ENCODE data around the gene KRT1. TPM values are rescaled to one million over a fixed set of nuclear protein-coding genes. Genes with fewer than 3 reads are reported as not detected.

The KRT1 gene
- total RNA-seq (not detected), polyA plus RNA-seq (ENCODE audit: insufficient read depth, low read depth, low replicate concordance) (0.20 TPM)
- long read RNA-seq, donor 1 = 0 reads
- long read RNA-seq, donor 2 = 0 reads

DNA sequence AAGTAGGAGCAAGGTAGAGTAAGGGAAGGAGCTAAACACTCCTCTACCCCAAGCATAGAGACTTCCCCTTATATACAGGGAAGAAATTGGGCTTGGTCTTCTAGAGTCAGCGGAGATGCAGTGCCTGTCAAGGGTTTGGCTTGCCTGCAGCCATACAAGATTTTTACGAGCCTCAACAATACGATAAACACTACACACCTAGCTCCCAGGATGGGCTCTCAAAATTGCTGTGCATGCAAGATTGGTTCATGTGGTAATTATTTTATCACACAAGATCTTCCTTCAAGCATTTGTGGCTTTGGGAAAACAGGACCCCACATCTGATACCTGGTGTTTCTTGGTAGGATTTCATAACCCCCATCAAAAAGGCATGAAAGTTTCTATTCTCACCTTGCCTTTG is at the start of gene KRT1:
Gene KRT1, minus strand, starts transcription at position 45 of the 400 bp plus-strand sequence. CDS start 59 bp downstream, outside the sequence.
- intact Hi-C loops (cut with DNase I; ENCODE audit: low total_unique reads) = no loop called here
- H3K36me3 ChIP-seq (ENCODE audit: low read depth, missing control alignments) = no peaks in the 10 kb centered on the region
- DNase-seq = no peak
- H3K4me1 ChIP-seq = peaks cover 5% of the 10 kb centered on the region
- H3K27me3 ChIP-seq = no peaks in the 10 kb centered on the region
- TF ChIP-seq, protein P1, sequence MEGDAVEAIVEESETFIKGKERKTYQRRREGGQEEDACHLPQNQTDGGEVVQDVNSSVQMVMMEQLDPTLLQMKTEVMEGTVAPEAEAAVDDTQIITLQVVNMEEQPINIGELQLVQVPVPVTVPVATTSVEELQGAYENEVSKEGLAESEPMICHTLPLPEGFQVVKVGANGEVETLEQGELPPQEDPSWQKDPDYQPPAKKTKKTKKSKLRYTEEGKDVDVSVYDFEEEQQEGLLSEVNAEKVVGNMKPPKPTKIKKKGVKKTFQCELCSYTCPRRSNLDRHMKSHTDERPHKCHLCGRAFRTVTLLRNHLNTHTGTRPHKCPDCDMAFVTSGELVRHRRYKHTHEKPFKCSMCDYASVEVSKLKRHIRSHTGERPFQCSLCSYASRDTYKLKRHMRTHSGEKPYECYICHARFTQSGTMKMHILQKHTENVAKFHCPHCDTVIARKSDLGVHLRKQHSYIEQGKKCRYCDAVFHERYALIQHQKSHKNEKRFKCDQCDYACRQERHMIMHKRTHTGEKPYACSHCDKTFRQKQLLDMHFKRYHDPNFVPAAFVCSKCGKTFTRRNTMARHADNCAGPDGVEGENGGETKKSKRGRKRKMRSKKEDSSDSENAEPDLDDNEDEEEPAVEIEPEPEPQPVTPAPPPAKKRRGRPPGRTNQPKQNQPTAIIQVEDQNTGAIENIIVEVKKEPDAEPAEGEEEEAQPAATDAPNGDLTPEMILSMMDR (IDR thresholded peaks at IDR 0.05) = no peak
- no peak for TF ChIP-seq POLR2A (IDR thresholded peaks at IDR 0.05)
- no peak within 1 kb of the TSS for H3K27ac ChIP-seq
- H3K9me3 ChIP-seq = no peaks in the 10 kb centered on the region
- 92 to 97% methylated on average over 3 of the region's 3 CpGs for WGBS, 2 donors
- no peak within 1 kb of the TSS for H3K4me3 ChIP-seq

DNA sequence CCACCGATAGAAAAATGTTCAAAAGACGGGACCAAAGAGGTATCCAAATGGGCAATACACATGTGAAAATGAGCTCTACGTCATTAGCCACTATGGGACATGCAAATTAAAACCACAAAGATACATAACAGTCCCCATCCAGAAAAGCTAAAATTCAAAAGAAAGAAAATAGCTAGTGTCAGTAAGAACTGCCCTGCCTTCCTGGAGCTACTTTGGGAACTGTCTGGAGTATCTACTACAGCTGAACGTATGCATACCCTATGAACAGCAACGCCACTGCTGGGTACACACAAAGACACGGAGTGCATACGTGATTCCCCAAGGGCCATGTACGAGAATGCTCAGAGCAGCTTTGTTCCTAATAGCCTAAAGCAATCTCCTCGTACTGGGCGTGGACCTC is 48.9 kb upstream of the KRT1 start:
- WGBS, 2 donors = 73 to 77% methylated on average over 10 of the region's 10 CpGs
- no peak for DNase-seq
- H3K9me3 ChIP-seq = no peaks in the 10 kb centered on the region
- H3K4me3 ChIP-seq = no peak overlapping the region
- intact Hi-C loops (cut with DNase I; ENCODE audit: low total_unique reads) = no loop called here
- no peaks in the 10 kb centered on the region for H3K4me1 ChIP-seq
- no peaks in the 10 kb centered on the region for H3K36me3 ChIP-seq (ENCODE audit: low read depth, missing control alignments)
- TF ChIP-seq, protein P1 (IDR thresholded peaks at IDR 0.05) = no peak
- TF ChIP-seq POLR2A (IDR thresholded peaks at IDR 0.05) = no peak
- no peaks in the 10 kb centered on the region for H3K27me3 ChIP-seq
- H3K27ac ChIP-seq = no peak overlapping the region

DNA sequence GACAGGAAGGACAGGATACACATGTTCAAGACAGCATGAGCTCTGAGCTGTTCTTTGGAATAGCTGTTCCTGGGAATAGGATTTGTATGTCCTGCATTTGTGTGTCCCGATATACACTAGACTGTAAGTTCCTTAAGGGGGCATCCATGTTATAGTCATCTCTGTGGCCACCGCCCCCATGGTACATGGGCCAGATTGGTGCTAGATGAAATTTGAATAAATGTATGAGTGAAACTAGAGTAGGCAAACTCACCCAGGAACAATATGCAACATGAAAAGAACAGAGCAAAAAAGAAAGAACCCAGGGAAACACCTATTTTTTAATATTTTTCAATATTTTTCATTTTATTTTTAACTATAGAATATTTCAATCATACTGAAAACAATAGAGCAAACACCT is 48.2 kb upstream of the KRT1 start:
- intact Hi-C loops (cut with DNase I; ENCODE audit: low total_unique reads) = no loop called here
- Histone ChIP-seq H3K4me1 (no peaks in the 10 kb centered on the region), H3K27ac (no peak overlapping the region), H3K36me3 (ENCODE audit: low read depth, missing control alignments) (no peaks in the 10 kb centered on the region), H3K4me3 (no peak overlapping the region), H3K27me3 (no peaks in the 10 kb centered on the region), H3K9me3 (no peaks in the 10 kb centered on the region)
- TF ChIP-seq, protein P1 (IDR thresholded peaks at IDR 0.05) = no peak
- no peak for TF ChIP-seq POLR2A (IDR thresholded peaks at IDR 0.05)
- WGBS, 2 donors = 87 to 96% methylated on average over 2 of the region's 2 CpGs
- no peak for DNase-seq

DNA sequence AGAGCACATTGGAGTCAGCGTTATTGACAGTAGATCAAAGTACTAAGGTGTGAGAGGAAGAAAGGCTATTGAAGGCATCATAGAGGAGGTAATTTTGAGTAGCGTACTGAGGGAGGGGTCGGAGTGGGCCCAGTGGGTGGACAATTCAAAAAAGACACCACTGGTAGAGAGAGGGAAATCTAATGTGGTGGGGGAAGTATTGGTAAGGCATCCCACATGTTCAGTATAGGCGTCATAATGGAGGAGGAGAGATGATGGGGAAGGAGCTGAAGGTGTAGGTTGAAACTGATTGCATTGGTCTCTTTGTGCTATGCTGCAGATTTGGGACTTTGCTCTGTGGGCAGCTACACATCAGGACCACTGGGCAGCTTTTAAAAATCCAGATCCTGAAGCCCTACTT is 46.8 kb upstream of the KRT1 start:
- H3K9me3 ChIP-seq = no peaks in the 10 kb centered on the region
- no peak overlapping the region for H3K27ac ChIP-seq
- H3K4me3 ChIP-seq = no peak overlapping the region
- H3K27me3 ChIP-seq = no peaks in the 10 kb centered on the region
- 83 to 85% methylated on average over 4 of the region's 4 CpGs for WGBS, 2 donors
- DNase-seq = no peak
- intact Hi-C loops (cut with DNase I; ENCODE audit: low total_unique reads) = no loop called here
- no peaks in the 10 kb centered on the region for H3K4me1 ChIP-seq
- TF ChIP-seq, protein P1 (IDR thresholded peaks at IDR 0.05) = no peak
- no peak for TF ChIP-seq POLR2A (IDR thresholded peaks at IDR 0.05)
- H3K36me3 ChIP-seq (ENCODE audit: low read depth, missing control alignments) = no peaks in the 10 kb centered on the region

DNA sequence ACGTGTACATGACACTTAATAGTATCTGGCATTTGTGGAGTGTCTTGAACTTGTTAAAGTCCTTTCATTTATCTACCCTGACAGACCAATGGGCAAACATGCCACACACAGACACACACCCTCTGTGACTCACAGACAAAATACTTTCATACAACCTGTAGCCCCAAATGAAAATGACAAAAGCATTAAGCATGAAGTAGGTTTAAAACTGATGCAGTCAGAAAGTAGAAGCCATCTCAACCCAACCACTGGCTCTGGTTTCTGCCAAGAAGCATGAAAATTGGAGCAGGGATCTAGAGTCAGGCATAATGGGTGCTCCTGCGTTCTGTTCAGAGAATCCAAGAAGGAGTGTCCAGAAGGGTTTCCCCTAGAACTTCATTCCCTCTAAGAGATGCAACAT is 46.2 kb upstream of the KRT1 start:
- no peaks in the 10 kb centered on the region for H3K27me3 ChIP-seq
- H3K36me3 ChIP-seq (ENCODE audit: low read depth, missing control alignments) = no peaks in the 10 kb centered on the region
- no peak overlapping the region for H3K4me3 ChIP-seq
- DNase-seq = no peak
- WGBS, 2 donors = 82 to 86% methylated on average over 2 of the region's 2 CpGs
- H3K27ac ChIP-seq = no peak overlapping the region
- H3K9me3 ChIP-seq = no peaks in the 10 kb centered on the region
- TF ChIP-seq POLR2A (IDR thresholded peaks at IDR 0.05) = no peak
- TF ChIP-seq, protein P1 (IDR thresholded peaks at IDR 0.05) = no peak
- H3K4me1 ChIP-seq = no peaks in the 10 kb centered on the region
- intact Hi-C loops (cut with DNase I; ENCODE audit: low total_unique reads) = no loop called here
